GM12864 (cell line): ENCODE data around the gene MAP2K5.

Experiments used
- DNase-seq: peaks from one replicate; pipeline ENCODE4 v3.0.0-alpha.2; 2011; ENCODE audit warnings: low read depth
- H3K4me3 ChIP-seq: 2 replicates; pipeline ENCODE4 v1.5.1; 2011; ENCODE audit warnings: mild to moderate bottlenecking, low read depth, low read length, control low read depth
- TF ChIP-seq, protein P1 (sequence below): IDR thresholded peaks from 2 replicates; pipeline ENCODE4 v1.5.1; 2011; ENCODE audit warnings: low read depth, mild to moderate bottlenecking, moderate library complexity, low read length, control low read depth, inconsistent platforms; ENCODE audit errors: missing control alignments

The MAP2K5 gene

DNA sequence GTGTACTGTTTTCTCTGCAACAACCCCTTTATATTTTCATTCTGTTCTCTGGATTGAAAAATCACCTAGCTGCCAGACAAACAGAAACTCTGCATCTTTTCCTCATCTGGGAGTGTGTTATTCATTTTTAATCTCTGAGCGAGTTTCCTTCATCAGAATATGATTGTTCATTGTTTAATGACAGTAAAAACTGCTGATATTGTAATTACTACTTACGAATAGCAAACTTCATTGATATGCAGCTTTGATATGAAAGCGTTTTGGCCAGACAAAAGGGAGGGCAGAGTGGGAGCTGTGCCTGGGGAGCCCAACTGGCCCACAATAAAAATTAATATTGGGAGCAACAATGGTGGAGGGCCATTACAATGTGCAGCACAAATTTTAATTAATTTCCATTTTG is 150.1 kb downstream of the MAP2K5 start:
- DNase-seq: no peak
- no peak overlapping the region for H3K4me3 ChIP-seq
- TF ChIP-seq, protein P1, sequence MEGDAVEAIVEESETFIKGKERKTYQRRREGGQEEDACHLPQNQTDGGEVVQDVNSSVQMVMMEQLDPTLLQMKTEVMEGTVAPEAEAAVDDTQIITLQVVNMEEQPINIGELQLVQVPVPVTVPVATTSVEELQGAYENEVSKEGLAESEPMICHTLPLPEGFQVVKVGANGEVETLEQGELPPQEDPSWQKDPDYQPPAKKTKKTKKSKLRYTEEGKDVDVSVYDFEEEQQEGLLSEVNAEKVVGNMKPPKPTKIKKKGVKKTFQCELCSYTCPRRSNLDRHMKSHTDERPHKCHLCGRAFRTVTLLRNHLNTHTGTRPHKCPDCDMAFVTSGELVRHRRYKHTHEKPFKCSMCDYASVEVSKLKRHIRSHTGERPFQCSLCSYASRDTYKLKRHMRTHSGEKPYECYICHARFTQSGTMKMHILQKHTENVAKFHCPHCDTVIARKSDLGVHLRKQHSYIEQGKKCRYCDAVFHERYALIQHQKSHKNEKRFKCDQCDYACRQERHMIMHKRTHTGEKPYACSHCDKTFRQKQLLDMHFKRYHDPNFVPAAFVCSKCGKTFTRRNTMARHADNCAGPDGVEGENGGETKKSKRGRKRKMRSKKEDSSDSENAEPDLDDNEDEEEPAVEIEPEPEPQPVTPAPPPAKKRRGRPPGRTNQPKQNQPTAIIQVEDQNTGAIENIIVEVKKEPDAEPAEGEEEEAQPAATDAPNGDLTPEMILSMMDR: no peak

DNA sequence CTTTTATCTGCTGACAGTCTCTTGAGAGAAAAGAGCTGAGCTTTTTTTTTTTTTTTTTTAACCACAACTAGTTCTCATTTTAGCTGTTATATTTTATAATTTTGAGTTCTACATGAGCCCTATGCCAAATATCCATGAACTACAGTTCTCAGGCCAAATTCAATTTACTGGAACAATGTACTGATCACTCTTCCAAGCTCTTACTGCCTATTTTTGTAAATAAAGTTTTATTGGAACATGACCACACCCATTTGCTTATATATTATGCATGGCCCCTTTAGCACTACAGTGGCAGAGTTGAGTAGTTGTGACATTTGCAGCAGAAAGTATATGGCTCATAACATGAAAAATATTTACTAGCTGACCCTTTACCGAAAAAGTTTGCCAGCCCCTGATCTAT is 153.6 kb downstream of the MAP2K5 start:
- H3K4me3 ChIP-seq: no peak overlapping the region
- DNase-seq: no peak
- TF ChIP-seq, protein P1: no peak

DNA sequence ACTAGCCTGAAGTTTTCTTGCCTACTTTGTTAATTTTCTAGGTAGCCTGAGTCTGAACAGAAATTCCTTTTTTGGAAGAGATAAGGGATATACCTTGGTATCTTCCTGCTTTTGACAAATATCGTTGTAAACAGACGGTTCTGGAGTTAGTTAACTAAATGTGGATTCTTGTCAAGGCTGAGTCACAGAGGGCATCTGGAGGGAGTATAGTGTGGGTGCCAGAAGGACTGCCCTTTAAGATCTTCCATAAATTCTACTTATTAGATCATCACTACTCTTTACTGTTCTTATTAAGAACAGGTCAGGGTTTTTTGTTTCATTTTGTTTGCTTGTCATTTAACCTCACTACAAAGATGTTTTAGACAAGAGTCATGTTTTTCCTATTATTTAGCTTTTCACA is 157.5 kb downstream of the MAP2K5 start:
- TF ChIP-seq, protein P1: no peak
- H3K4me3 ChIP-seq: no peak overlapping the region
- DNase-seq: no peak

DNA sequence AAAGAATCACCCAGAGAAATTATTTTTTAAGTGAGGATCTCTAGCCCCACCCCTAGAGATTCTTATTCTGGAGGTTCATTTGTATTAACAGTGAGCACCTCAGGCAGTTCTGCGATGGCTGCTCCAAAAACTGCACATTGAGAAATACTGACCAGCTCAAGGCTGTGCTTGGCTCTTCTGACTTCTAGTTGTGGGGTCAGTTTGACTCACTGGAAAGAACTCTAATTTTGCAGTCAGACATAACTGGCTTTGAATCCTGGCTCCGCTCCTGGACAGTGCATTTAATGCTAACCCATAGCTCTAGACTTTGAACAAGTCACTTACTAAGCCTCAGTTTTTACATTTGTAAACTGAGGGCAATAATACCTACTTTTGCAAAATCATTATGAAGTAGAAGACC is 159.2 kb downstream of the MAP2K5 start:
- no peak overlapping the region for H3K4me3 ChIP-seq
- DNase-seq: no peak
- TF ChIP-seq, protein P1: no peak

DNA sequence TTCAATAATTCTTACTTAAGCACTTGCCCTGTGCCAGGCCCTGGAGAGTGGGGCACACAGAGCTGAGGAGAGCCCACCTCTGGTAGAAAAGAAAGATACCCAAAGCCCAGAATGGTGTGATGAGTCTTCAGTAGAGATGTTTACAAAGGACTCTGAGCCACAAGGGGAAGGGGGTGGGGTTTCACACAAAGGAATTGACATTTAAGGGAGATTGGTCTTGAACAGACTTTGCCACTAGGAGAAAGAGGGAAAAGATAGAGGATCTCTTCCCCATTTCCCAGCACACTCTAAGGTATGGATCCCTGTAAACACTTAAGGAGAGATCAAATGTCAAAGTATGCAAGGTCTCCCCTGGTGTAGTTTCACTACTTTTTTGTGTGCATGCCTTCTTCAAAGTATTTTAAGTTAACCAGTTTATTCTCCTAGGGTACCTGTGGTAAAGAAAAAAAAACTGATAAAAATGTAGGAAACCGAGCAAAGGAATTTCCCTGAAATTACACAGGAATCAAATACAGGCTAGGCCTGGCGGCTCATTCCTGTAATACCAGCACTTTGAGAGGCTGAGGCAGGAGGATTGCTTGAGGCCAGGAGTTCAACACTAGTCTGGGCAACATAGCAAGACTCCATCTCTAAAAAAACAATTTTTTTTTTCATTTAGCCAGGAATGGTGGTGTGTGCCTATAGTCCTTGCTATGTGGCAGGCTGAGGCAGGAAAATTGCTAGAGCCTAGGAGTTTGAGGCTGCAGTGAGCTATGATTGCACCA is 165.2 kb downstream of the MAP2K5 start:
- DNase-seq: no peak
- H3K4me3 ChIP-seq: no peak overlapping the region
- TF ChIP-seq, protein P1: no peak

DNA sequence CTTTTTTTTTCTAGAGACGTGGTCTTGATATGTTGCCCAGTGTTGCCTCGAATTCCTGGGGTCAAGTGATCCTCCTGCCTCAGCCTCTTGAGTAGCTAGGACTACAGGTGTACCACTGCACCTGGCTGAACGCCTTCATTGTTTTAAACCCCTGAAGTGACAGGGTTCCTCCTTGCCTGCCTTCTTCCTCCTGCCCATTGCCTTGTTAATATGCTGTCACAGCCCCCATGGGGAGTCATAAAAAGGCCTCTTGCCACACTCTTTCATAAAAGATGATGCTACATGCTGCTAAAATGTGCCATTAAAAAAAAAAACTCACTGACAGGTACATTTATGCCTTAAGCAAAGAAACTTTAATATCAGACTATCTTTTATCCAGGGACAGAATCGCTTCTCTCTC is 166.0 kb downstream of the MAP2K5 start:
- H3K4me3 ChIP-seq: no peak overlapping the region
- TF ChIP-seq, protein P1: no peak
- no peak for DNase-seq

DNA sequence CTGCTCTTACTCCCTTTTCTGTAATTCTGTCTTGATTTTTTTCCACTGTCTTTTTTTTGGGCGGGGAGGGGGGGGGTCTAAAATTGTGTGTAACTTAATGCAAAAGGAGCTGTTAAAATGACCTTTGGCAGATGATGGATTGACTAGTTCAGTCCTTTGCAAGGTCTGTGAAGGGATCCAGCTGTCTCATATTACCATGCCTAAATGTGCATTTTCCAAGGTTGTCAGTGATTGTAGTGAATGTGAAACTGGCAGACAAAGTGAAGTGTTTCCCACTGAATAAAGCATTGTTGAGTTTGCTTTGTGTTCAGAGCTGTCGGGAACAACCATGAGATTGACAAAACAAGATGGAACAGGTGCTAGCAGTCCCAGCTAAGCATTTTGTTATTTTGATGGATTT is 172.7 kb downstream of the MAP2K5 start:
- TF ChIP-seq, protein P1: no peak
- DNase-seq: no peak
- no peak overlapping the region for H3K4me3 ChIP-seq
